Measurements from ENCODE around the gene PCNX2.

GRCh38 chr1:232991238-232991637 lies 304.3 kb downstream of the PCNX2 start:
- TF ChIP-seq ZBTB7A (IDR thresholded peaks at IDR 0.05; ENCODE audit: low read depth) = no peak
- TF ChIP-seq USF1 (IDR thresholded peaks at IDR 0.05) = no peak
- TF ChIP-seq EP300 (IDR thresholded peaks at IDR 0.05; ENCODE audit: borderline replicate concordance) = no peak
- TF ChIP-seq, protein P1, sequence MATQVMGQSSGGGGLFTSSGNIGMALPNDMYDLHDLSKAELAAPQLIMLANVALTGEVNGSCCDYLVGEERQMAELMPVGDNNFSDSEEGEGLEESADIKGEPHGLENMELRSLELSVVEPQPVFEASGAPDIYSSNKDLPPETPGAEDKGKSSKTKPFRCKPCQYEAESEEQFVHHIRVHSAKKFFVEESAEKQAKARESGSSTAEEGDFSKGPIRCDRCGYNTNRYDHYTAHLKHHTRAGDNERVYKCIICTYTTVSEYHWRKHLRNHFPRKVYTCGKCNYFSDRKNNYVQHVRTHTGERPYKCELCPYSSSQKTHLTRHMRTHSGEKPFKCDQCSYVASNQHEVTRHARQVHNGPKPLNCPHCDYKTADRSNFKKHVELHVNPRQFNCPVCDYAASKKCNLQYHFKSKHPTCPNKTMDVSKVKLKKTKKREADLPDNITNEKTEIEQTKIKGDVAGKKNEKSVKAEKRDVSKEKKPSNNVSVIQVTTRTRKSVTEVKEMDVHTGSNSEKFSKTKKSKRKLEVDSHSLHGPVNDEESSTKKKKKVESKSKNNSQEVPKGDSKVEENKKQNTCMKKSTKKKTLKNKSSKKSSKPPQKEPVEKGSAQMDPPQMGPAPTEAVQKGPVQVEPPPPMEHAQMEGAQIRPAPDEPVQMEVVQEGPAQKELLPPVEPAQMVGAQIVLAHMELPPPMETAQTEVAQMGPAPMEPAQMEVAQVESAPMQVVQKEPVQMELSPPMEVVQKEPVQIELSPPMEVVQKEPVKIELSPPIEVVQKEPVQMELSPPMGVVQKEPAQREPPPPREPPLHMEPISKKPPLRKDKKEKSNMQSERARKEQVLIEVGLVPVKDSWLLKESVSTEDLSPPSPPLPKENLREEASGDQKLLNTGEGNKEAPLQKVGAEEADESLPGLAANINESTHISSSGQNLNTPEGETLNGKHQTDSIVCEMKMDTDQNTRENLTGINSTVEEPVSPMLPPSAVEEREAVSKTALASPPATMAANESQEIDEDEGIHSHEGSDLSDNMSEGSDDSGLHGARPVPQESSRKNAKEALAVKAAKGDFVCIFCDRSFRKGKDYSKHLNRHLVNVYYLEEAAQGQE (IDR thresholded peaks at IDR 0.05; ENCODE audit: low read depth) = no peak
- TF ChIP-seq TAF1 (IDR thresholded peaks at IDR 0.05; ENCODE audit: low read depth) = no peak
- TF ChIP-seq RAD21 (IDR thresholded peaks at IDR 0.05; ENCODE audit: low read depth) = no peak
- no peak for TF ChIP-seq NFIC (IDR thresholded peaks at IDR 0.05)
